NB4 (cell line): ENCODE results near the gene PDE4B.

Experiments
- DNase-seq: peaks from one replicate; pipeline ENCODE4 v3.0.0; 2010; ENCODE audit warnings: low read depth
- H3K4me3 ChIP-seq: one replicate; pipeline ENCODE4 v1.5.1; 2011; ENCODE audit warnings: mild to moderate bottlenecking, low read depth, low read length, moderate library complexity
- MYC ChIP-seq: IDR thresholded peaks from 2 replicates; pipeline ENCODE4 v1.6.1; 2011; ENCODE audit warnings: low read depth, low read length
- POLR2A ChIP-seq: IDR thresholded peaks from 2 replicates; pipeline ENCODE4 v1.6.1; 2011; ENCODE audit warnings: mild to moderate bottlenecking; ENCODE audit not compliant: insufficient read length; ENCODE audit errors: extremely low read depth
- TF ChIP-seq, protein P1 (sequence below): IDR thresholded peaks from 2 replicates; pipeline ENCODE4 v1.6.1; 2011; ENCODE audit warnings: low read depth, low read length
- TF ChIP-seq, protein P2 (sequence below): IDR thresholded peaks from one replicate; pipeline ENCODE4 v1.5.1; 2012; ENCODE audit warnings: low read depth, low read length

PDE4B gene

DNA sequence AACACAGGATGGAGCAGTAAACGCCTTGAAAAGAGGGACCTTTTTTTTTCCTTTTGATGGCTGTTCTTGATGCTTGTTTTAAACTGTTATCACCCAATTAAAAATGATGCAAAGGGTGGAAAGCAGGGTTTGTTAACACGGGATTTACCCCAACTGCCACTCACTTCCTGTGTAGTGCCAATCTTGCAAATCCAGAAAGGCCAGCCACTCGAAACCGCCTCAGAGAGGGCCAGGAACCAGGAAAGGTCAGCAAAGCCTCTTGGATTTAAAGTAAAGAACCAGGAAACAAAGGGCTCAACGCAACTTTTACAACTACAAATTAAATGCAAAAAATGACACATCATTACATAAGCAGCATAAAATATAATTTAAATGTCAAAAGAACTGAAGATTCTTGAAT lies 347.4 kb downstream of the PDE4B start:
- DNase-seq: no peak
- TF ChIP-seq, protein P1, sequence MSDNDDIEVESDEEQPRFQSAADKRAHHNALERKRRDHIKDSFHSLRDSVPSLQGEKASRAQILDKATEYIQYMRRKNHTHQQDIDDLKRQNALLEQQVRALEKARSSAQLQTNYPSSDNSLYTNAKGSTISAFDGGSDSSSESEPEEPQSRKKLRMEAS: no peak
- TF ChIP-seq, protein P2, sequence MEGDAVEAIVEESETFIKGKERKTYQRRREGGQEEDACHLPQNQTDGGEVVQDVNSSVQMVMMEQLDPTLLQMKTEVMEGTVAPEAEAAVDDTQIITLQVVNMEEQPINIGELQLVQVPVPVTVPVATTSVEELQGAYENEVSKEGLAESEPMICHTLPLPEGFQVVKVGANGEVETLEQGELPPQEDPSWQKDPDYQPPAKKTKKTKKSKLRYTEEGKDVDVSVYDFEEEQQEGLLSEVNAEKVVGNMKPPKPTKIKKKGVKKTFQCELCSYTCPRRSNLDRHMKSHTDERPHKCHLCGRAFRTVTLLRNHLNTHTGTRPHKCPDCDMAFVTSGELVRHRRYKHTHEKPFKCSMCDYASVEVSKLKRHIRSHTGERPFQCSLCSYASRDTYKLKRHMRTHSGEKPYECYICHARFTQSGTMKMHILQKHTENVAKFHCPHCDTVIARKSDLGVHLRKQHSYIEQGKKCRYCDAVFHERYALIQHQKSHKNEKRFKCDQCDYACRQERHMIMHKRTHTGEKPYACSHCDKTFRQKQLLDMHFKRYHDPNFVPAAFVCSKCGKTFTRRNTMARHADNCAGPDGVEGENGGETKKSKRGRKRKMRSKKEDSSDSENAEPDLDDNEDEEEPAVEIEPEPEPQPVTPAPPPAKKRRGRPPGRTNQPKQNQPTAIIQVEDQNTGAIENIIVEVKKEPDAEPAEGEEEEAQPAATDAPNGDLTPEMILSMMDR: no peak
- no peak for TF ChIP-seq MYC
- TF ChIP-seq POLR2A: no peak
- no peak overlapping the region for H3K4me3 ChIP-seq

DNA sequence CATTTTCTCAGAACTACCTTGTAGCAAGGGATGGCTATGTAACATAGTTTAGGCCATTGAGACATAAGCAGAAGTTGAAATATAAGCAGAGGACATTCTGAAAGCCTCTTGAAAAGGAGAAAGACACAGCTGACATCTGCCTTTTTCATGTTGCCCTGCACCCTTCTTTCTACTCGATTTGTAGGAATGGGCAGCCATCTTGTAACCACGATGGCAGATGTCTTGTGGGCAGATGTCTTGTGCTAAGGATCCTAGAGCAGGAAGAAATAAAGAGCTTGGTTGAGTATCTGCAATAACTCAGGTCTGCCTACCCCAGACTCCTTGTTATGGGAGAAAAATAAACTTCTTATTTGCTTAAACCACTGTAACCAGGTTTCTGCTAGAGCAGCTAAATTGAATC lies 351.0 kb downstream of the PDE4B start:
- DNase-seq: no peak
- TF ChIP-seq POLR2A (no peak), MYC (no peak)
- TF ChIP-seq, protein P1: no peak
- TF ChIP-seq, protein P2: no peak
- no peak overlapping the region for H3K4me3 ChIP-seq

DNA sequence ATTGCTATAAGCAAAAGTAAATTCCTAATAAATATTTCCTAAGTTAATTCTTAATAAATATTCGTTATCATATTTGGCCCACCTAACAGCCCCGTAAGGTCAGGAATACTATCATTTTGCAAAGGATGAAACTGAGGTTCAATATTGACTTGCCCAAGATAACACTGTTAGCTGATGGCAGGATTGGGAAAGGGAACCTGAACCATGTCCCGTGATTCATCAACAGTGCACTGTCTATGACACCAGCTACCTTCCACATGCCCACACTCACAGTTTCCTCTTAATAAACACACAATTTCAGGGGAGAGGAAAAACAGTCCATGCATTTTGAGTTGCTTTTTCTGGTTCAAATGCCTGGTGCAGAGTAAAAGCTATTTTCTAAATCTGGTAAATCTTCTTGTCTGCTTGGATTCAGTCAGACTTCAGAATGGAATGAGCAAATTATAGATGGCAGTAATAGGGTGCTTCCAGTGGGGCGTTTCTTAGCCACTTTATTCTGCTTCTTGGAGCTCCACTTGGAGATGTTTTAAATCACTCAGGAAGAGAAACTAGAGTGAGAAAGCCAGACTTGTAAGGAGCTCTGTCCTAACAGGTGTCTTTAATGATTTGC lies 354.6 kb downstream of the PDE4B start:
- no peak overlapping the region for H3K4me3 ChIP-seq
- TF ChIP-seq POLR2A (no peak), MYC (no peak)
- TF ChIP-seq, protein P2: no peak
- TF ChIP-seq, protein P1: no peak
- DNase-seq: no peak

DNA sequence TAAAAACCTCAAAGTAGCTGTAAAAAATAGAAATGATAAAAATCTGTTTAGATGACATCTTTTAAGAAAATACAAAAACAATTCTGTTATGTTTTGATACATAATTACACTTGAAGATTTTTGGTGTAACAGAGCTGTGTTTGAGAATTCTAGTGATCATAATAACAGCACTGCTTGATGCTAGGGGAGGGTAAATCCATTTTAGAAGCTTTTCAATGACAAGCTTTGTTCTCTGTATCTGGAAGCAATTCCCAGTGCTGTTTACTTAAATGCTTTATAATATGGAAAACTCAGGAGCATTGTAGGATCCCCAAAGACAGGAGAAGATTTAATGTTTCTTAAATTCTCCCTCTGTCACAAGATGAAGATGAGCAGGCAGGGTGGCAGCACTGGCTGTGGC lies 359.3 kb downstream of the PDE4B start:
- H3K4me3 ChIP-seq: no peak overlapping the region

DNA sequence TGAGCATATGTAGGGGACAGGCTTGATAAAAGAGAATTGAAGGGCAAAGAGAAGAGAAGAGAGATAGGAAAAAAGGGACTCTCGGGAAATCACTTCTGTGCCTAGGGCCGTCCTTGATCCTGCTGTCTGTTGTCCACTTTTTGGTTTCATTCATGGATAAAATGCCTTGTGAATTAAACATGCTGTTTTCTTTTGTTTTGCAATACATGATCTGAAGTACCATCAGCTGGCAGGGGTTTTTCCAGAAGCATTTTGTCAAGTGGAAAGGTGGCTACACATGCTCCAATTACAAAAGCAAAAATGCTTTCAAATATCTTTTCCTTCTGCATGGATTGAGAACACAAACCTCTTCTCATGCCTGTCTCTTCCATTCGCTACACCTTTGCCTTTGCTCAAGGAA lies 361.7 kb downstream of the PDE4B start:
- TF ChIP-seq, protein P2: no peak
- TF ChIP-seq POLR2A: no peak
- TF ChIP-seq MYC: no peak
- TF ChIP-seq, protein P1: no peak
- no peak for DNase-seq
- H3K4me3 ChIP-seq: no peak overlapping the region

More for the DNA sequence above, 359.3 kb downstream of the PDE4B start:
- DNase-seq: no peak
- TF ChIP-seq POLR2A: no peak
- no peak for TF ChIP-seq MYC
- TF ChIP-seq, protein P1: no peak
- TF ChIP-seq, protein P2: no peak

DNA sequence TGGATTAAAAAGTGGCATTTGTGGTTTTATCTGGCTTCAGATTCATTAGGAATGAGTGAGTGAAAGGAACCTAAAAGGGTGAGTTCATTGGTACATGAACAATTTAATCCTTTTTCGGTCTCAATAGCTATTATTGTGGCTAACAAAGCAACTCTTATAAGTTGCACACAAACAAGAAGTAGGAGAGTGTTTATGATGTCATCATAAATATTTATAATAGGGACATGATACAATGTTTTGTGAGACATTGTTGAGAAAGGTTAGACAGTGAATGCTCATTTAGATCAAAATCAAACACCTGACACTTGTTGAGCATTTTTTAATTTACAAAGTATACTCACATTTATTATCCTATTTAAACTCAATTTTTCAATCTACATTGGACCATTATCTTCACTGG lies 363.4 kb downstream of the PDE4B start:
- TF ChIP-seq, protein P2: no peak
- TF ChIP-seq, protein P1: no peak
- no peak for TF ChIP-seq POLR2A
- TF ChIP-seq MYC: no peak
- no peak overlapping the region for H3K4me3 ChIP-seq
- DNase-seq: no peak
